ENCODE data around the gene MGRN1. TPM values are rescaled to one million over a fixed set of nuclear protein-coding genes. Genes with fewer than 3 reads are reported as not detected.
A peak's percentile ranks its signal among the peaks of the same experiment; 100 is the strongest.

Gene MGRN1
- total and polyA plus RNA-seq, 2 of the 13 experiments (the other 11 are each of a cell fraction or from before 2014, with no cell fraction given) = 11.9 to 12.6 TPM

DNA sequence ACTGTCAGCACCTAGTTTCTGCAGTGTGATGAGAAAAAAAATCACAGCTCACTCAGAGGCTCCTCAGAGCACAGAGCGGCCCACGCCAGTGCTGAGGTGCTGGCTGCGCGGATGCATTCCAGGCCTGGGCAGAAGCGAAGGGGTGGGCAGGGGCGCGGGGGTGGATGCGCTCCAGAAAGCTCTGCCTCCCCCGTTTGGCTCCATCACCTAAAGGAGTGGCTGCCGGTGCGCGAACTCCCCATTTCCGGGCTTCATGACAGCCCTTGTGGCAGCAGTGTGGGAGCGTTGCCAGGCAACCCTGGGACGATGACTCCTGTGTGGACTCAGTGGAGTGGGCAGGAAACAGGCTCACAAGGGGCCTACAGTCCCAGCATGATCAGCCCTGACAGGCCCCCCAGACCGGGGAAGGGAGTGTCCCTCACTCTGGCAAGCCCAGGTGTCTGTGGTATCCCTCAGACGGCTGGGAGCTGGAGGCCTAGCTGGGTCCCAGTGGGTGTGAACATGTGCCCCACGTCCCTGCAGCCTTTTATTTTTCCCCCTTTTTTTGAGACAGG, 35.9 kb downstream of the MGRN1 start (continued):
- TF ChIP-seq, protein P1, sequence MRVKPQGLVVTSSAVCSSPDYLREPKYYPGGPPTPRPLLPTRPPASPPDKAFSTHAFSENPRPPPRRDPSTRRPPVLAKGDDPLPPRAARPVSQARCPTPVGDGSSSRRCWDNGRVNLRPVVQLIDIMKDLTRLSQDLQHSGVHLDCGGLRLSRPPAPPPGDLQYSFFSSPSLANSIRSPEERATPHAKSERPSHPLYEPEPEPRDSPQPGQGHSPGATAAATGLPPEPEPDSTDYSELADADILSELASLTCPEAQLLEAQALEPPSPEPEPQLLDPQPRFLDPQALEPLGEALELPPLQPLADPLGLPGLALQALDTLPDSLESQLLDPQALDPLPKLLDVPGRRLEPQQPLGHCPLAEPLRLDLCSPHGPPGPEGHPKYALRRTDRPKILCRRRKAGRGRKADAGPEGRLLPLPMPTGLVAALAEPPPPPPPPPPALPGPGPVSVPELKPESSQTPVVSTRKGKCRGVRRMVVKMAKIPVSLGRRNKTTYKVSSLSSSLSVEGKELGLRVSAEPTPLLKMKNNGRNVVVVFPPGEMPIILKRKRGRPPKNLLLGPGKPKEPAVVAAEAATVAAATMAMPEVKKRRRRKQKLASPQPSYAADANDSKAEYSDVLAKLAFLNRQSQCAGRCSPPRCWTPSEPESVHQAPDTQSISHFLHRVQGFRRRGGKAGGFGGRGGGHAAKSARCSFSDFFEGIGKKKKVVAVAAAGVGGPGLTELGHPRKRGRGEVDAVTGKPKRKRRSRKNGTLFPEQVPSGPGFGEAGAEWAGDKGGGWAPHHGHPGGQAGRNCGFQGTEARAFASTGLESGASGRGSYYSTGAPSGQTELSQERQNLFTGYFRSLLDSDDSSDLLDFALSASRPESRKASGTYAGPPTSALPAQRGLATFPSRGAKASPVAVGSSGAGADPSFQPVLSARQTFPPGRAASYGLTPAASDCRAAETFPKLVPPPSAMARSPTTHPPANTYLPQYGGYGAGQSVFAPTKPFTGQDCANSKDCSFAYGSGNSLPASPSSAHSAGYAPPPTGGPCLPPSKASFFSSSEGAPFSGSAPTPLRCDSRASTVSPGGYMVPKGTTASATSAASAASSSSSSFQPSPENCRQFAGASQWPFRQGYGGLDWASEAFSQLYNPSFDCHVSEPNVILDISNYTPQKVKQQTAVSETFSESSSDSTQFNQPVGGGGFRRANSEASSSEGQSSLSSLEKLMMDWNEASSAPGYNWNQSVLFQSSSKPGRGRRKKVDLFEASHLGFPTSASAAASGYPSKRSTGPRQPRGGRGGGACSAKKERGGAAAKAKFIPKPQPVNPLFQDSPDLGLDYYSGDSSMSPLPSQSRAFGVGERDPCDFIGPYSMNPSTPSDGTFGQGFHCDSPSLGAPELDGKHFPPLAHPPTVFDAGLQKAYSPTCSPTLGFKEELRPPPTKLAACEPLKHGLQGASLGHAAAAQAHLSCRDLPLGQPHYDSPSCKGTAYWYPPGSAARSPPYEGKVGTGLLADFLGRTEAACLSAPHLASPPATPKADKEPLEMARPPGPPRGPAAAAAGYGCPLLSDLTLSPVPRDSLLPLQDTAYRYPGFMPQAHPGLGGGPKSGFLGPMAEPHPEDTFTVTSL (CRISPR knock-in tag; IDR thresholded peaks at IDR 0.05; ENCODE audit: borderline replicate concordance) = no peak
- TF ChIP-seq, protein P2, sequence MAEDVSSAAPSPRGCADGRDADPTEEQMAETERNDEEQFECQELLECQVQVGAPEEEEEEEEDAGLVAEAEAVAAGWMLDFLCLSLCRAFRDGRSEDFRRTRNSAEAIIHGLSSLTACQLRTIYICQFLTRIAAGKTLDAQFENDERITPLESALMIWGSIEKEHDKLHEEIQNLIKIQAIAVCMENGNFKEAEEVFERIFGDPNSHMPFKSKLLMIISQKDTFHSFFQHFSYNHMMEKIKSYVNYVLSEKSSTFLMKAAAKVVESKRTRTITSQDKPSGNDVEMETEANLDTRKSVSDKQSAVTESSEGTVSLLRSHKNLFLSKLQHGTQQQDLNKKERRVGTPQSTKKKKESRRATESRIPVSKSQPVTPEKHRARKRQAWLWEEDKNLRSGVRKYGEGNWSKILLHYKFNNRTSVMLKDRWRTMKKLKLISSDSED (CRISPR knock-in tag; IDR thresholded peaks at IDR 0.05) = no peak
- TF ChIP-seq, protein P3, sequence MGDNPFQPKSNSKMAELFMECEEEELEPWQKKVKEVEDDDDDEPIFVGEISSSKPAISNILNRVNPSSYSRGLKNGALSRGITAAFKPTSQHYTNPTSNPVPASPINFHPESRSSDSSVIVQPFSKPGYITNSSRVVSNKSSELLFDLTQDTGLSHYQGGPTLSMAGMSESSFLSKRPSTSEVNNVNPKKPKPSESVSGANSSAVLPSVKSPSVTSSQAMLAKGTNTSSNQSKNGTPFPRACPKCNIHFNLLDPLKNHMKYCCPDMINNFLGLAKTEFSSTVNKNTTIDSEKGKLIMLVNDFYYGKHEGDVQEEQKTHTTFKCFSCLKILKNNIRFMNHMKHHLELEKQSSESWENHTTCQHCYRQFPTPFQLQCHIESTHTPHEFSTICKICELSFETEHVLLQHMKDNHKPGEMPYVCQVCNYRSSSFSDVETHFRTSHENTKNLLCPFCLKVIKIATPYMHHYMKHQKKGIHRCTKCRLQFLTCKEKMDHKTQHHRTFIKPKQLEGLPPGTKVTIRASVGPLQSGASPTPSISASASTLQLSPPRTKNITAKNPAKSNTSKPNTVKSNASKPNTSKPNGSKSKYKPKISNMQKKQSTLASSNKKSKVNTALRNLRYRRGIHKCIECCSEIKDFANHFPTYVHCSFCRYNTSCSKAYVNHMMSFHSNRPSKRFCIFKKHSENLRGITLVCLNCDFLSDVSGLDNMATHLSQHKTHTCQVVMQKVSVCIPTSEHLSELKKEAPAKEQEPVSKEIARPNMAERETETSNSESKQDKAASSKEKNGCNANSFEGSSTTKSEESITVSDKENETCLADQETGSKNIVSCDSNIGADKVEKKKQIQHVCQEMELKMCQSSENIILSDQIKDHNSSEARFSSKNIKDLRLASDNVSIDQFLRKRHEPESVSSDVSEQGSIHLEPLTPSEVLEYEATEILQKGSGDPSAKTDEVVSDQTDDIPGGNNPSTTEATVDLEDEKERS (CRISPR knock-in tag; IDR thresholded peaks at IDR 0.05) = no peak
- no peak for TF ChIP-seq PLRG1 (conservative IDR thresholded peaks at IDR 0.05)
- TF ChIP-seq KLF13 (CRISPR knock-in tag; IDR thresholded peaks at IDR 0.05) = no peak
- TF ChIP-seq, protein P4, sequence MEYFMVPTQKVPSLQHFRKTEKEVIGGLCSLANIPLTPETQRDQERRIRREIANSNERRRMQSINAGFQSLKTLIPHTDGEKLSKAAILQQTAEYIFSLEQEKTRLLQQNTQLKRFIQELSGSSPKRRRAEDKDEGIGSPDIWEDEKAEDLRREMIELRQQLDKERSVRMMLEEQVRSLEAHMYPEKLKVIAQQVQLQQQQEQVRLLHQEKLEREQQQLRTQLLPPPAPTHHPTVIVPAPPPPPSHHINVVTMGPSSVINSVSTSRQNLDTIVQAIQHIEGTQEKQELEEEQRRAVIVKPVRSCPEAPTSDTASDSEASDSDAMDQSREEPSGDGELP (IDR thresholded peaks at IDR 0.05; ENCODE audit: borderline replicate concordance, low read depth) = peak; percentile 34; the same call in 1 of the 2 replicates
- peak; percentile 81 for TF ChIP-seq RBM22 (optimal IDR thresholded peaks at IDR 0.05; ENCODE audit: low read length)
- TF ChIP-seq SIN3B (IDR thresholded peaks at IDR 0.05; ENCODE audit: low read length) = no peak
- TF ChIP-seq, protein P5, sequence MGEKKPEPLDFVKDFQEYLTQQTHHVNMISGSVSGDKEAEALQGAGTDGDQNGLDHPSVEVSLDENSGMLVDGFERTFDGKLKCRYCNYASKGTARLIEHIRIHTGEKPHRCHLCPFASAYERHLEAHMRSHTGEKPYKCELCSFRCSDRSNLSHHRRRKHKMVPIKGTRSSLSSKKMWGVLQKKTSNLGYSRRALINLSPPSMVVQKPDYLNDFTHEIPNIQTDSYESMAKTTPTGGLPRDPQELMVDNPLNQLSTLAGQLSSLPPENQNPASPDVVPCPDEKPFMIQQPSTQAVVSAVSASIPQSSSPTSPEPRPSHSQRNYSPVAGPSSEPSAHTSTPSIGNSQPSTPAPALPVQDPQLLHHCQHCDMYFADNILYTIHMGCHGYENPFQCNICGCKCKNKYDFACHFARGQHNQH (CRISPR knock-in tag; IDR thresholded peaks at IDR 0.05) = 0 out of 2 replicates have a peak, but pooled peaks have one; percentile 21
- TF ChIP-seq HDAC2 (CRISPR knock-in tag; IDR thresholded peaks at IDR 0.05) = no peak
- TF ChIP-seq NFKBIZ (CRISPR knock-in tag; IDR thresholded peaks at IDR 0.05) = no peak
- TF ChIP-seq, protein P6, sequence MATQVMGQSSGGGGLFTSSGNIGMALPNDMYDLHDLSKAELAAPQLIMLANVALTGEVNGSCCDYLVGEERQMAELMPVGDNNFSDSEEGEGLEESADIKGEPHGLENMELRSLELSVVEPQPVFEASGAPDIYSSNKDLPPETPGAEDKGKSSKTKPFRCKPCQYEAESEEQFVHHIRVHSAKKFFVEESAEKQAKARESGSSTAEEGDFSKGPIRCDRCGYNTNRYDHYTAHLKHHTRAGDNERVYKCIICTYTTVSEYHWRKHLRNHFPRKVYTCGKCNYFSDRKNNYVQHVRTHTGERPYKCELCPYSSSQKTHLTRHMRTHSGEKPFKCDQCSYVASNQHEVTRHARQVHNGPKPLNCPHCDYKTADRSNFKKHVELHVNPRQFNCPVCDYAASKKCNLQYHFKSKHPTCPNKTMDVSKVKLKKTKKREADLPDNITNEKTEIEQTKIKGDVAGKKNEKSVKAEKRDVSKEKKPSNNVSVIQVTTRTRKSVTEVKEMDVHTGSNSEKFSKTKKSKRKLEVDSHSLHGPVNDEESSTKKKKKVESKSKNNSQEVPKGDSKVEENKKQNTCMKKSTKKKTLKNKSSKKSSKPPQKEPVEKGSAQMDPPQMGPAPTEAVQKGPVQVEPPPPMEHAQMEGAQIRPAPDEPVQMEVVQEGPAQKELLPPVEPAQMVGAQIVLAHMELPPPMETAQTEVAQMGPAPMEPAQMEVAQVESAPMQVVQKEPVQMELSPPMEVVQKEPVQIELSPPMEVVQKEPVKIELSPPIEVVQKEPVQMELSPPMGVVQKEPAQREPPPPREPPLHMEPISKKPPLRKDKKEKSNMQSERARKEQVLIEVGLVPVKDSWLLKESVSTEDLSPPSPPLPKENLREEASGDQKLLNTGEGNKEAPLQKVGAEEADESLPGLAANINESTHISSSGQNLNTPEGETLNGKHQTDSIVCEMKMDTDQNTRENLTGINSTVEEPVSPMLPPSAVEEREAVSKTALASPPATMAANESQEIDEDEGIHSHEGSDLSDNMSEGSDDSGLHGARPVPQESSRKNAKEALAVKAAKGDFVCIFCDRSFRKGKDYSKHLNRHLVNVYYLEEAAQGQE (IDR thresholded peaks at IDR 0.05; ENCODE audit: borderline replicate concordance in 1 of 2, low read depth in 1 of 2, low read length in 2 of 2) = no peak
- TF ChIP-seq FOXA1 (IDR thresholded peaks at IDR 0.05) = no peak
- no peak for TF ChIP-seq FOXA1 (CRISPR knock-in tag; IDR thresholded peaks at IDR 0.05)

All from HepG2 (cell line).